ENCODE measurements around the gene ERF.
A peak's percentile ranks its signal among the peaks of the same experiment; 100 is the strongest.

The ERF gene

DNA sequence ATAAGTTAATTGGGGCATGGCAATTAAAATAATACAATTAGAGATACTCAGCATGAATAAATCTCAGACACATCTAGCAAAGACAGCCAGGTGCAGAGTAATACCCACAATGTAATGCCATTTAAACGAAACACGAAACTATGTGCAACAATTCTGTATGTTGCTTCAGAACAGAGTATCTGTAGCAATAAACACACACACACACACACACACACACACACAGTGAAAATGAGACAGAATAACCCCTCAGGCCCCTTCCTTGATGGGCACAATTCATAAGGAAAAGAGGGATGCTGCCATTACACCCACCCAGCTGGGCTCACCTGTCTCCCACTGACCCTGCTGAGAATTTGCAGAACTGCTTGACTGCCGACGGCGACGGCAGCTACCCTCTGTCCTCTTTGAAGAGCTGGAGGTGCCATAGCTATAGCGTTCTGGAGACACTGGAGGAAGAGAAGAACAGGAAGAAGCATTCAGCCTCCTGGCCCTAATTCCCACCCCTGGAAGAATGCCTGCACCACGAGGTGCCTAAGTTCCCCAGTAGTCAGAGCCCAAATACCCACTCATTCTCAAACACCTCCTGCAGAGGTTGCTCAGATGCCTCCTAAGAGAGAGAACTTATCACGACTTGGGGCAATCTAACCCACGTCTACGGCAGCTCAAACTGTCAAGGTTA, 40.0 kb downstream of the ERF start:
- DNase-seq (ENCODE audit: low read depth), result no peak

DNA sequence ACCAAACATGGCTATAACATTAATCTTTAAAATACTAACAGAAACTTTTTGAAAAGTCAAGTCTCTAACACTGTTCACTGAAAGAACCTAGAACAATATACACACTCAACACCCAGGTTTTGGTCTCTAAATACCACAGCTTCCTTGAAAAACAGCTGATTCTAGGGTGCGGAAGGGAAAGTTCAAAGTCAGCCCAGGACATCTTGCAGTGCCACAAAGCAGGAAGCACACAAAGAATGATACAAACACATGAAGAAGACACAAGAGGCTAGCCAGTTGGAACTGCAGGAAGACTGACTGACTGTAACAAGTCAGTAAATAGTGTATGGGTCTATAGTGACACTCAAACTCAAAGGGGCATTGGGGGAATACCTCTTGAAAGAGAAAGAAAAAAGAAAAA, 42.0 kb downstream of the ERF start:
- no peak for DNase-seq (ENCODE audit: low read depth)

GRCh38 chr19:42208612-42209011, 46.3 kb downstream of the ERF start:
- DNase-seq (ENCODE audit: low read depth), result no peak

DNA sequence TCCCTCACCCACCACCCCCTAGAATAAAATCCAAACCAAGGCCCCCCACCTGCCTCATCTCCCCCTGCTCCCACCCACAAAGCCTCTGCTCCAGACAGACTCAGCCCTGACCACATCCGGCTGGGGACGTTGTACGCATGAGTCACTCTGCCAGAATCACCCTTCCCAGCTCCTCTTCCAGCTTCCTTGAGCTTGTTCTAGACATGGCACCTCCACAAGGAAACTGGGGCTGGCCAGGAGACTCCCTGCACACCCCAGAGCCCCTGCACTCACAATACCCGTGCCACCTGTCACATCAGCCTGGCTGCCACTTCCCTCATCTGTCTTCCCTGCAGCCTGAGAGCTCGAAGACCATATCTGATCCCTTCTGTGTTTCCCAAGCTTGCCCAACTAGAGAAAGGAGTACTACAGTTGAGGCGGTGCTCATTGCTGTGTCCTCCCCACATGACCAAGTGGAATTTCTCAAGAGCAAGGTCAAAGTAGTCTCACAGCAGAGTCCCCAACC, 47.1 kb downstream of the ERF start:
- peak; percentile 90 for DNase-seq (ENCODE audit: low read depth)

- peak; percentile 62 for DNase-seq (ENCODE audit: low read depth)
Observed at GRCh38 chr19:42206871-42207755, 47.8 kb downstream of the ERF start.

- DNase-seq (ENCODE audit: low read depth), result no peak
Observed at GRCh38 chr19:42204664-42205063, 50.3 kb downstream of the ERF start.

DNA sequence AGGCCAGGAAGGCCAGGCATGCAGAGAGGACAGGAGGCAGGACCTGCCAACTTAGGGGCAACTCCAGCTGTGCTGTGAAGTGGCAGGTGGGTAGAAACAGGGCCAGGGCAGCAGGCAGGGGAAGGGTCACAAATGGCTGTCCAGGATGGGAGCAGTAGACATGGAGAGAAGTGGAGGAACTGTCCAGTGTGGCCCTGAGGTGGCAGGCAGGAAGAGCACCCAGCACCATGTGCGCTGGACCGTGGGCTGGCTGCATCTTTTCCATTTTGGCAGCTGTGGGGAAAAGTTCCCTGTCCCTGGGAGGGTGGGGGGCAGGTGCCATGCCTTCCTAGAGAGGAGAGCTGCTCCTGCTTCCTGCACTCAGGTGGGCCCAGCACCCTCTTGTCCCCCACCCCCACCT, 51.2 kb downstream of the ERF start:
- no peak for DNase-seq (ENCODE audit: low read depth)

GRCh38 chr19:42202290-42202880, 52.5 kb downstream of the ERF start:
- DNase-seq (ENCODE audit: low read depth), result no peak

DNA sequence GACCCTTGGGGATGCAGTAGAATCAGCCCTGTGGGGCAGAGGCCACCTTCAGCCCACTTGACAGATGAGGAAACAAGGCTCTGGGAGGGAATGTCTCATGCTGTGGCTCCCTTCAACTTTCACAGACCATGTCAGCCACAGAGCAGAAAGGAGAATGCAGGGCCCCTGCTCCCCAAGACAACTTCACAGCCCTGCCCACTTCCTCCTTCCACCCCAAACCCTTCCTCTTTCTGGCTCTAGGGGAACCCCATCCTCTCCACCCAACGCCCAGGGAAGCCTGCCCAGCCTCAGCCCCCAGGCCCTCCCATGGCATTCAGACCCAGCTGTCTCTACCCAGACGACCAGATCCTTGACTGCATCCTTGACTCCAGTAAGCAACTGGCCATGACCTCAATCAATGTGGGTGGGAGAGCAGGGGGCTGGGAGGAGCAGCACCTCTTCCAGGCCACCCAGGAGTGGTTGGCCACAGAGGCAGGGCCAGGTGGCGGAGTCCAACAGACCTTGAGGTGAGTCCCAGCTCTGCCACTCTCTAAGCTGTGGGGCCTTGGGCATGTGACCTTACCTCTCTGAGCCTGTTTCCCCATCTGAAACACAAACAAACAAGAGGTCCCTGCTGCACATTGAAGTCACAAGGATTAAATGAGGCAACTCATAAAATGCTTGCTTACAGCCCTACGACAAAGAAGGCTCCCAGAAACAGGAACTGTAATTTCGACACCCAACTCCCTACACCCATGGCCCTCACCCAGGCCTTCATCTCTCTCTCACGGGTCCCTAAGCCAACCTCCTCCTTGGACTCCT, 53.2 kb downstream of the ERF start:
- DNase-seq (ENCODE audit: low read depth), result no peak

GRCh38 chr19:42200116-42200715, 54.7 kb downstream of the ERF start:
- no peak for DNase-seq (ENCODE audit: low read depth)

DNA sequence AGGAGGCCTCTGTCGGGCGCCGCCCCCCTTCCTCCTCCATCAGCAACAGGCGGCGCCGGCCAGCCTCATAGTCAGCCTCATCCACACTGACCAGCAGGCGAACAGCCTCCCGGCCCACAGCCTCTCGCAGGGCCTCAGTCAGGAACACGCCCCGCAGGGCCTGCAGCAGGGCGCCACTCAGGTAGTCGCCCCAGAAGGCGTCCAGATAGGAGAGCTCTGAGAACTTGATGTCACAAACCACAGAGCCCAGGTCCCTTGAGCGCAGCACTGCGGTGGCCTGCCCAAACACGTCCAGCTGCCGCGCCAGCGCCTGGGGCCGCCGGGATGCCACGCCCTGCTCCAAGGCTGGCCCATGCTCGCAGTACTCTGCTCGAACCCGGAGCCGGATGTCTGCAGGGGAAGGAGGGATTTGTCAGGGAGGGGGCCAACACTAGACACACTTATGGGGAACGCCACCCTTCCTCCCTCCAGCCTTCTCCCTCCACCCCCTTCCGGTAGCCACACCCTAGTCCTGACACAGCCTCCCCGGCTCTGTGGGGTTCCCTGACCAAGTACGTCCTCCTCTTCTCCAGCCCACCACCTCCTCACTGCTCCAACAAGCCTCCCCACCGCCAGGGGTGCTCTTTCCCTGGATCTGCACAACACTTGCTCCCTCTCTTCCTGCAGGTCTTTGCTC, 55.4 kb downstream of the ERF start:
- DNase-seq (ENCODE audit: low read depth), result no peak

DNA sequence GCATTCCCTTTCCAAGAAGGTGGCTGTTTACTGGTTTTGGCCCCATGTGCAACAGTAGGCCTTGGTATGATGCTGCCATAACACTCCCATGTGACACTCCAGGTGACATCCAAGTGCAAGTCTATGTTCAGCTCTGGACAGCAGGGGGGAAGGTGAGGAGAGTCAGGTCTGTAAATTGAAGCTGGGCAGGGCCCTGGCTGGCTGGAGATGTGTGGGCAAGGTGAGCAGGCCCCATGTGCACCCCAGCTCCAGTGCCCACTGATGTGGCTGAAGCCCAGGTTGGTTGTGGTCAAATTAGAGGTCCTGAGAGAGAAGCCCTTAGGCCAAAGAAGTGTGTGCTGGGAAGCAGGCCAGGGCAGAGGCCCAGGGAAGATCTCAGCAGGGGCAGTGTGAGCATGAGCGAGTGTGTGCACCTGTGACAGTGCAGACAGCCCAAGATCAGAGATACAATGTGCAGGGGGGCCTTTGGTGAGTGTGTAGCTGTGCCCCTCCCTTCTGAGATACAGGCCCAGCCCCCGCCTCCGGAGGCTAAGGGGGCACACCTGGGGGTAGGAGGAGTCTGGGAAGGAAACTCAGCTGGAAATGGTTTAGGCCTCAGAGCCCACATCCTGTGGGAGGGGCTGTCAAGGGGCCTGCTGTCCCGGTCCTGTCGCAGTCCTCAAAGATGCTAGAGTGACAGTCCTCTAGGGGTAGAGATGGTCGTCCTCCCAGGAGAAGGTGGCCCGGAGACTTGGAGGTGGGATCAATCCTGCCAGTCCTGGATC, 56.1 kb downstream of the ERF start:
- no peak for DNase-seq (ENCODE audit: low read depth)

All from iris pigment epithelial cell (primary cell).